ENCODE measurements around the gene FAM3B. TPM values are rescaled to one million over a fixed set of nuclear protein-coding genes. Genes with fewer than 3 reads are reported as not detected.

The FAM3B gene
- total and polyA plus RNA-seq, 2 experiments from 2014 or later, result 2.5 to 3.6 TPM

DNA sequence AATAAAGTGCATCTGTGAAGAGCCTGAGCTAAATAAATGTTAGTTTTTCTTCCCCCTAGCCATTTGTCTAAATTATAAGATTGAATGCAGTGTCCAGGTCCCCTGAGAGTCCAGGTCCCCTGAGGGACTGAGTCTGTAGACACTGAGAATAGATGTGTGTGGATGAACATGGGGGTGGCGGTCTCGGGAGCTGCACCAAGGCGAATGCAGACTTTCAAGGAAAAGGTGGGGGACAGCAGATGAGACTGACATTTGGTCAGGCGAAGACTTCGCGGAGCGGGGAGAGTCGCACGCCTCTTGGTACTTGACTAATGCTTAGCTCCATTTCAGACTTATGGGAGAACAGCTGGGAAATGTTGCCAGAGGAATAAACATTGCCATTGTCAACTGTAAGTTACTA, 27.5 kb downstream of the FAM3B start:
- Histone ChIP-seq H3K27me3 (ENCODE audit: insufficient read depth) (no peaks in the 10 kb centered on the region), H3K79me2 (replicated peaks; ENCODE audit: insufficient read depth) (no peaks in the 10 kb centered on the region), H3F3A (replicated peaks; ENCODE audit: low read depth) (no peaks in the 10 kb centered on the region), H3K4me2 (no peak overlapping the region), H4K20me1 (replicated peaks; ENCODE audit: insufficient read depth) (no peaks in the 10 kb centered on the region), H3K9me2 (ENCODE audit: insufficient read depth) (no peaks in the 10 kb centered on the region; the same call in 1 of the 2 replicates), H3K36me3 (ENCODE audit: insufficient read depth) (no peaks in the 10 kb centered on the region; the same call in 1 of the 2 replicates), H3K4me3 (no peak overlapping the region), H3K27ac (ENCODE audit: low read depth) (no peak overlapping the region), H3K4me1 (ENCODE audit: insufficient read depth) (no peaks in the 10 kb centered on the region), H2AFZ (no peak overlapping the region)
- no peak for ATAC-seq
- H3K27me3 Mint-ChIP-seq (ENCODE audit: insufficient read depth, low read depth, poor library complexity), result peaks cover 2% of the 10 kb centered on the region
- H3K4me1 Mint-ChIP-seq, result peaks cover 2% of the 10 kb centered on the region; the same call in 1 of the 3 replicates
- peaks cover 5% of the 10 kb centered on the region; the same call in 2 of the 3 replicates for H3K36me3 Mint-ChIP-seq (ENCODE audit: low read depth)
- no peak for TF ChIP-seq ZNF331 (CRISPR knock-in tag; IDR thresholded peaks at IDR 0.05; ENCODE audit: low read depth)
- no peak overlapping the region for H3K4me3 Mint-ChIP-seq
- peaks cover 14% of the 10 kb centered on the region; the same call in 2 of the 3 replicates for H3K9me3 Mint-ChIP-seq
- DNase-seq (ENCODE audit: low spot score), result no peak
- H3K27ac Mint-ChIP-seq, result no peak overlapping the region

DNA sequence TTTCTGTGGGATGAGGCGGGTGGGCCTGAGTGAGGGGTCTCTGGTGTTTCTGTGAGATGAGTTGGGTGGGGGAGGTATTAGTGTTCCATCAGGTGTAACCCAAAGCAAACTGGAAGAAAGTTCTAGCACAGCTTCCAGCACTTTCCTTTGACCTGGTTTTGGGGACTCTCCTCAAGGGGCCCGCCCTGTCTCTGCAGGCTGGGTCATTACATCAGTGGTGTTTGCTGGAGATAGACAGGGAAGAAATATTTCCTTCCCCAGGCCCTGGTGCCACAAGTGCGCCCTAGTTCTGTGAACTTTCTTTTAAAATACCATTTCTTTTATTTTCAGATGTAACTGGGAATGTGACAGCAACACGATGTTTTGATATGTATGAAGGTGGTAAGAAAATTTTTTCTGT, 28.8 kb downstream of the FAM3B start:
- Histone ChIP-seq H3K27ac (ENCODE audit: low read depth) (no peak overlapping the region), H3K36me3 (ENCODE audit: insufficient read depth) (no peaks in the 10 kb centered on the region; the same call in 1 of the 2 replicates), H4K20me1 (replicated peaks; ENCODE audit: insufficient read depth) (no peaks in the 10 kb centered on the region), H3K27me3 (ENCODE audit: insufficient read depth) (no peaks in the 10 kb centered on the region), H3K4me1 (ENCODE audit: insufficient read depth) (no peaks in the 10 kb centered on the region), H3K4me3 (no peak overlapping the region), H2AFZ (no peak overlapping the region), H3K79me2 (replicated peaks; ENCODE audit: insufficient read depth) (no peaks in the 10 kb centered on the region), H3K9me2 (ENCODE audit: insufficient read depth) (no peaks in the 10 kb centered on the region; the same call in 1 of the 2 replicates), H3K4me2 (no peak overlapping the region), H3F3A (replicated peaks; ENCODE audit: low read depth) (no peaks in the 10 kb centered on the region)
- Mint-ChIP-seq H3K4me3 (no peak overlapping the region), H3K36me3 (ENCODE audit: low read depth) (peaks cover 5% of the 10 kb centered on the region; the same call in 2 of the 3 replicates), H3K9me3 (peaks cover 11% of the 10 kb centered on the region; the same call in 2 of the 3 replicates), H3K27me3 (ENCODE audit: insufficient read depth, low read depth, poor library complexity) (peaks cover 2% of the 10 kb centered on the region), H3K4me1 (no peaks in the 10 kb centered on the region), H3K27ac (no peak overlapping the region)
- ATAC-seq (no peak), DNase-seq (ENCODE audit: low spot score) (no peak)
- no peak for TF ChIP-seq NANOG (IDR thresholded peaks at IDR 0.05; ENCODE audit: borderline replicate concordance)
- TF ChIP-seq EZH2 (IDR thresholded peaks at IDR 0.05; ENCODE audit: low read depth, unreplicated experiment), result no peak
- TF ChIP-seq EZH2phosphoT487 (IDR thresholded peaks at IDR 0.05; ENCODE audit: unreplicated experiment), result no peak
- no peak for TF ChIP-seq ZNF331 (CRISPR knock-in tag; IDR thresholded peaks at IDR 0.05; ENCODE audit: low read depth)
- TF ChIP-seq, protein P1, sequence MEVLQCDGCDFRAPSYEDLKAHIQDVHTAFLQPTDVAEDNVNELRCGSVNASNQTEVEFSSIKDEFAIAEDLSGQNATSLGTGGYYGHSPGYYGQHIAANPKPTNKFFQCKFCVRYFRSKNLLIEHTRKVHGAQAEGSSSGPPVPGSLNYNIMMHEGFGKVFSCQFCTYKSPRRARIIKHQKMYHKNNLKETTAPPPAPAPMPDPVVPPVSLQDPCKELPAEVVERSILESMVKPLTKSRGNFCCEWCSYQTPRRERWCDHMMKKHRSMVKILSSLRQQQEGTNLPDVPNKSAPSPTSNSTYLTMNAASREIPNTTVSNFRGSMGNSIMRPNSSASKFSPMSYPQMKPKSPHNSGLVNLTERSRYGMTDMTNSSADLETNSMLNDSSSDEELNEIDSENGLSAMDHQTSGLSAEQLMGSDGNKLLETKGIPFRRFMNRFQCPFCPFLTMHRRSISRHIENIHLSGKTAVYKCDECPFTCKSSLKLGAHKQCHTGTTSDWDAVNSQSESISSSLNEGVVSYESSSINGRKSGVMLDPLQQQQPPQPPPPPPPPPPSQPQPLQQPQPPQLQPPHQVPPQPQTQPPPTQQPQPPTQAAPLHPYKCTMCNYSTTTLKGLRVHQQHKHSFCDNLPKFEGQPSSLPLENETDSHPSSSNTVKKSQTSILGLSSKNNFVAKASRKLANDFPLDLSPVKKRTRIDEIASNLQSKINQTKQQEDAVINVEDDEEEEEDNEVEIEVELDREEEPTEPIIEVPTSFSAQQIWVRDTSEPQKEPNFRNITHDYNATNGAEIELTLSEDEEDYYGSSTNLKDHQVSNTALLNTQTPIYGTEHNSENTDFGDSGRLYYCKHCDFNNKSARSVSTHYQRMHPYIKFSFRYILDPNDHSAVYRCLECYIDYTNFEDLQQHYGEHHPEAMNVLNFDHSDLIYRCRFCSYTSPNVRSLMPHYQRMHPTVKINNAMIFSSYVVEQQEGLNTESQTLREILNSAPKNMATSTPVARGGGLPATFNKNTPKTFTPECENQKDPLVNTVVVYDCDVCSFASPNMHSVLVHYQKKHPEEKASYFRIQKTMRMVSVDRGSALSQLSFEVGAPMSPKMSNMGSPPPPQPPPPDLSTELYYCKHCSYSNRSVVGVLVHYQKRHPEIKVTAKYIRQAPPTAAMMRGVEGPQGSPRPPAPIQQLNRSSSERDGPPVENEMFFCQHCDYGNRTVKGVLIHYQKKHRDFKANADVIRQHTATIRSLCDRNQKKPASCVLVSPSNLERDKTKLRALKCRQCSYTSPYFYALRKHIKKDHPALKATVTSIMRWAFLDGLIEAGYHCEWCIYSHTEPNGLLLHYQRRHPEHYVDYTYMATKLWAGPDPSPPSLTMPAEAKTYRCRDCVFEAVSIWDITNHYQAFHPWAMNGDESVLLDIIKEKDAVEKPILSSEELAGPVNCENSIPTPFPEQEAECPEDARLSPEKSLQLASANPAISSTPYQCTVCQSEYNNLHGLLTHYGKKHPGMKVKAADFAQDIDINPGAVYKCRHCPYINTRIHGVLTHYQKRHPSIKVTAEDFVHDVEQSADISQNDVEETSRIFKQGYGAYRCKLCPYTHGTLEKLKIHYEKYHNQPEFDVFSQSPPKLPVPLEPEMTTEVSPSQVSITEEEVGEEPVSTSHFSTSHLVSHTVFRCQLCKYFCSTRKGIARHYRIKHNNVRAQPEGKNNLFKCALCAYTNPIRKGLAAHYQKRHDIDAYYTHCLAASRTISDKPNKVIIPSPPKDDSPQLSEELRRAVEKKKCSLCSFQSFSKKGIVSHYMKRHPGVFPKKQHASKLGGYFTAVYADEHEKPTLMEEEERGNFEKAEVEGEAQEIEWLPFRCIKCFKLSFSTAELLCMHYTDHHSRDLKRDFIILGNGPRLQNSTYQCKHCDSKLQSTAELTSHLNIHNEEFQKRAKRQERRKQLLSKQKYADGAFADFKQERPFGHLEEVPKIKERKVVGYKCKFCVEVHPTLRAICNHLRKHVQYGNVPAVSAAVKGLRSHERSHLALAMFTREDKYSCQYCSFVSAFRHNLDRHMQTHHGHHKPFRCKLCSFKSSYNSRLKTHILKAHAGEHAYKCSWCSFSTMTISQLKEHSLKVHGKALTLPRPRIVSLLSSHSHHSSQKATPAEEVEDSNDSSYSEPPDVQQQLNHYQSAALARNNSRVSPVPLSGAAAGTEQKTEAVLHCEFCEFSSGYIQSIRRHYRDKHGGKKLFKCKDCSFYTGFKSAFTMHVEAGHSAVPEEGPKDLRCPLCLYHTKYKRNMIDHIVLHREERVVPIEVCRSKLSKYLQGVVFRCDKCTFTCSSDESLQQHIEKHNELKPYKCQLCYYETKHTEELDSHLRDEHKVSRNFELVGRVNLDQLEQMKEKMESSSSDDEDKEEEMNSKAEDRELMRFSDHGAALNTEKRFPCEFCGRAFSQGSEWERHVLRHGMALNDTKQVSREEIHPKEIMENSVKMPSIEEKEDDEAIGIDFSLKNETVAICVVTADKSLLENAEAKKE (CRISPR knock-in tag; IDR thresholded peaks at IDR 0.05), result no peak
- no peak for TF ChIP-seq POLR2AphosphoS5 (IDR thresholded peaks at IDR 0.05; ENCODE audit: low read depth)
- TF ChIP-seq, protein P2, sequence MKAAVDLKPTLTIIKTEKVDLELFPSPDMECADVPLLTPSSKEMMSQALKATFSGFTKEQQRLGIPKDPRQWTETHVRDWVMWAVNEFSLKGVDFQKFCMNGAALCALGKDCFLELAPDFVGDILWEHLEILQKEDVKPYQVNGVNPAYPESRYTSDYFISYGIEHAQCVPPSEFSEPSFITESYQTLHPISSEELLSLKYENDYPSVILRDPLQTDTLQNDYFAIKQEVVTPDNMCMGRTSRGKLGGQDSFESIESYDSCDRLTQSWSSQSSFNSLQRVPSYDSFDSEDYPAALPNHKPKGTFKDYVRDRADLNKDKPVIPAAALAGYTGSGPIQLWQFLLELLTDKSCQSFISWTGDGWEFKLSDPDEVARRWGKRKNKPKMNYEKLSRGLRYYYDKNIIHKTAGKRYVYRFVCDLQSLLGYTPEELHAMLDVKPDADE (IDR thresholded peaks at IDR 0.05), result no peak
- no peak for TF ChIP-seq JUNB (IDR thresholded peaks at IDR 0.05; ENCODE audit: unreplicated experiment)
- TF ChIP-seq STAT1 (IDR thresholded peaks at IDR 0.05; ENCODE audit: unreplicated experiment), result no peak
- no peak for TF ChIP-seq CREB1 (CRISPR knock-in tag; IDR thresholded peaks at IDR 0.05; ENCODE audit: low read depth)
- no peak for TF ChIP-seq REST (IDR thresholded peaks at IDR 0.05; ENCODE audit: unreplicated experiment)

All from GM23338 (cell line).